ENCODE results near the gene RPL4. TPM values are rescaled to one million over a fixed set of nuclear protein-coding genes. Genes with fewer than 3 reads are reported as not detected.
"Not testable (repeated sequence)": the region's sequence is repeated elsewhere in the genome, so short reads cannot be mapped to it uniquely, and the experiment has no call there.

Gene RPL4
- total and polyA plus RNA-seq, 2 donors (not counting 1 experiment from before 2014, with no cell fraction given) = 2,546 to 2,691 TPM

- Histone ChIP-seq H2AFZ (ENCODE audit: insufficient read depth, low read depth, low read length, poor library complexity, severe bottlenecking) (no peak overlapping the region), H3K27ac (ENCODE audit: low read length in 2 of 2) (no peak overlapping the region), H3K9ac (ENCODE audit: low read length) (no peak overlapping the region), H3K9me3 (ENCODE audit: control extremely low read depth in 1 of 3, control insufficient read depth in 2 of 3, insufficient read depth in 1 of 3, low read length in 2 of 3) (no peaks in the 10 kb centered on the region), H3K79me2 (ENCODE audit: control insufficient read depth, insufficient read depth, low read length) (peaks cover 43% of the 10 kb centered on the region), H3K36me3 (replicated peaks in 1 of 2; ENCODE audit: control extremely low read depth in 1 of 2, control insufficient read depth in 1 of 2, extremely low read depth in 1 of 2, insufficient read depth in 2 of 2, low read length in 1 of 2) (peaks cover 3 to 58% of the 10 kb centered on the region in 2 experiments), H3K27me3 (replicated peaks in 1 of 4; ENCODE audit: control extremely low read depth in 1 of 4, control insufficient read depth in 3 of 4, insufficient read depth in 4 of 4, low read length in 3 of 4) (no peaks in the 10 kb centered on the region), H3K4me3 (ENCODE audit: control extremely low read depth in 1 of 5, extremely low read depth in 1 of 5, insufficient read depth in 1 of 5, low read depth in 2 of 5, low read length in 4 of 5) (no peak overlapping the region), H4K20me1 (ENCODE audit: control insufficient read depth, insufficient read depth, low read length, poor library complexity, severe bottlenecking) (peaks cover 24% of the 10 kb centered on the region), H3K4me2 (replicated peaks; ENCODE audit: low read depth, low read length, poor library complexity, severe bottlenecking) (peak overlapping the region; percentile 87), H3K4me1 (ENCODE audit: control insufficient read depth in 2 of 2, insufficient read depth in 2 of 2, low read length in 2 of 2) (peaks cover 28 to 37% of the 10 kb centered on the region in 2 donors)
- Mint-ChIP-seq H3K27ac (no peak overlapping the region), H3K27me3 (no peaks in the 10 kb centered on the region), H3K4me1 (peaks cover 50% of the 10 kb centered on the region), H3K9me3 (ENCODE audit: insufficient read depth) (no peaks in the 10 kb centered on the region), H3K4me3 (peak overlapping the region; percentile 99)
- DNase-seq = no peak
- no peak for ATAC-seq (ENCODE audit: low read depth)
- intact Hi-C loops (cut with micrococcal nuclease) = no loop called here
- WGBS (ENCODE audit: insufficient coverage) = 76% methylated on average over 6 of the region's 10 CpGs
- POLR2A ChIA-PET = no interaction called here
- CTCF ChIA-PET = no interaction called here
- TF ChIP-seq EZH2 (IDR thresholded peaks at IDR 0.05; ENCODE audit: borderline replicate concordance, insufficient read depth, low read depth, low read length, poor library complexity, severe bottlenecking) (no peak), CTCF (IDR thresholded peaks at IDR 0.05) (no peak)
Measured at GRCh38 chr15:66502491-66502890, 2.2 kb downstream of the RPL4 start.

- H3K9me3 Mint-ChIP-seq (ENCODE audit: insufficient read depth); H3K27ac ChIP-seq (ENCODE audit: low read length in 2 of 2); DNase-seq; ATAC-seq (ENCODE audit: low read depth); H3K27ac Mint-ChIP-seq; H3K4me2 ChIP-seq (replicated peaks; ENCODE audit: low read depth, low read length, poor library complexity, severe bottlenecking); H3K27me3 ChIP-seq (replicated peaks in 1 of 4; ENCODE audit: control extremely low read depth in 1 of 4, control insufficient read depth in 3 of 4, insufficient read depth in 4 of 4, low read length in 3 of 4); H3K9ac ChIP-seq (ENCODE audit: low read length); H2AFZ ChIP-seq (ENCODE audit: insufficient read depth, low read depth, low read length, poor library complexity, severe bottlenecking); H3K9me3 ChIP-seq (ENCODE audit: control extremely low read depth in 1 of 3, control insufficient read depth in 2 of 3, insufficient read depth in 1 of 3, low read length in 2 of 3); H3K4me3 Mint-ChIP-seq; H3K4me3 ChIP-seq (ENCODE audit: control extremely low read depth in 1 of 5, extremely low read depth in 1 of 5, insufficient read depth in 1 of 5, low read depth in 2 of 5, low read length in 4 of 5); intact Hi-C loops (cut with micrococcal nuclease); H3K27me3 Mint-ChIP-seq: not testable (repeated sequence)
- H3K79me2 ChIP-seq (ENCODE audit: control insufficient read depth, insufficient read depth, low read length) = peaks cover 51% of the 10 kb centered on the region
- 64% methylated on average over 2 of the region's 7 CpGs for WGBS (ENCODE audit: insufficient coverage)
- peaks cover 29 to 42% of the 10 kb centered on the region in 2 donors for H3K4me1 ChIP-seq (ENCODE audit: control insufficient read depth in 2 of 2, insufficient read depth in 2 of 2, low read length in 2 of 2)
- peaks cover 3 to 58% of the 10 kb centered on the region in 2 experiments for H3K36me3 ChIP-seq (replicated peaks in 1 of 2; ENCODE audit: control extremely low read depth in 1 of 2, control insufficient read depth in 1 of 2, extremely low read depth in 1 of 2, insufficient read depth in 2 of 2, low read length in 1 of 2)
- ChIA-PET CTCF (interaction anchor here (0.9 to 5.2 kb wide), 2 partner anchors 113 to 207 kb away, joined by 4 to 89 read pairs; partner anchors contain the start of genes DIS3L and MAP2K1), POLR2A (interaction anchor here (0.5 kb wide), 1 partner anchor 144 kb away, joined by 3 read pairs; the partner anchor contains the start of gene TIPIN)
- H4K20me1 ChIP-seq (ENCODE audit: control insufficient read depth, insufficient read depth, low read length, poor library complexity, severe bottlenecking) = peaks cover 24% of the 10 kb centered on the region
- peaks cover 52% of the 10 kb centered on the region for H3K4me1 Mint-ChIP-seq
Measured at GRCh38 chr15:66500346-66500745, 4.3 kb downstream of the RPL4 start.

Measured in B cell (primary cell).